ENCODE results near the gene HSP90AB1. TPM values are rescaled to one million over a fixed set of nuclear protein-coding genes. Genes with fewer than 3 reads are reported as not detected.

The HSP90AB1 gene
- total RNA-seq, 4 donors from 2014 or later = 433 to 696 (median 601) TPM

DNA sequence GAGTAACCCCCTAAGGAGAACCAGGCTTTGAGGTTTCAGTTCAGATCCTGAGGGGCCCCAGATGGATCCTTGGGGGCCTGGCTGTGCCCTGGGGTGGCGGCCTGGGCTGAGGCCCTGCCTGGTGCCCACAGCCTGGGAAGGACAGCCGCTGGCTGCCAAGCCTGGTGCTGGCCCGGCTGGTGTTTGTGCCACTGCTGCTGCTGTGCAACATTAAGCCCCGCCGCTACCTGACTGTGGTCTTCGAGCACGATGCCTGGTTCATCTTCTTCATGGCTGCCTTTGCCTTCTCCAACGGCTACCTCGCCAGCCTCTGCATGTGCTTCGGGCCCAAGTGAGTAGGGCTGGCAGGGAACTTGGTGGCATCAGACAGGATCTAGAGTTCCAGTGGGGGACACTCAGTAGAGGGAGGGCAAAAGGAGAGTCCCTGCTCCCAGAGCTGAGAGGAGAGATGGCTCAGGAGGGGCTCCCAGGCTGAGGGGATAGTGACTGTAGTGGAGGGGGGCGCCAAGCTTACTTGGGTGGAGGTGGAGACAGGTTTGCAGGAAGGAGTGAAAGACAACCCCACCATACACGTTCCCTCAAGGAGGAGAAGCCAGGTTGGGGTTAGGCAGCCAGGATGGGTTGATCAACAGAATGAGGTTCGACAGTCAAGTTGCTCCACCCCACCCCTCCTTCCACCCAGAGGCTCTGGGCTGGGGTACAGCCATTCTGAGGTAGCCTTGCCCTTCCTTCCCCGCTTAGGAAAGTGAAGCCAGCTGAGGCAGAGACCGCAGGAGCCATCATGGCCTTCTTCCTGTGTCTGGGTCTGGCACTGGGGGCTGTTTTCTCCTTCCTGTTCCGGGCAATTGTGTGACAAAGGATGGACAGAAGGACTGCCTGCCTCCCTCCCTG is 14.0 kb upstream of the HSP90AB1 start:
- no peak overlapping the region for H3K4me3 ChIP-seq
- TF ChIP-seq, protein P1, sequence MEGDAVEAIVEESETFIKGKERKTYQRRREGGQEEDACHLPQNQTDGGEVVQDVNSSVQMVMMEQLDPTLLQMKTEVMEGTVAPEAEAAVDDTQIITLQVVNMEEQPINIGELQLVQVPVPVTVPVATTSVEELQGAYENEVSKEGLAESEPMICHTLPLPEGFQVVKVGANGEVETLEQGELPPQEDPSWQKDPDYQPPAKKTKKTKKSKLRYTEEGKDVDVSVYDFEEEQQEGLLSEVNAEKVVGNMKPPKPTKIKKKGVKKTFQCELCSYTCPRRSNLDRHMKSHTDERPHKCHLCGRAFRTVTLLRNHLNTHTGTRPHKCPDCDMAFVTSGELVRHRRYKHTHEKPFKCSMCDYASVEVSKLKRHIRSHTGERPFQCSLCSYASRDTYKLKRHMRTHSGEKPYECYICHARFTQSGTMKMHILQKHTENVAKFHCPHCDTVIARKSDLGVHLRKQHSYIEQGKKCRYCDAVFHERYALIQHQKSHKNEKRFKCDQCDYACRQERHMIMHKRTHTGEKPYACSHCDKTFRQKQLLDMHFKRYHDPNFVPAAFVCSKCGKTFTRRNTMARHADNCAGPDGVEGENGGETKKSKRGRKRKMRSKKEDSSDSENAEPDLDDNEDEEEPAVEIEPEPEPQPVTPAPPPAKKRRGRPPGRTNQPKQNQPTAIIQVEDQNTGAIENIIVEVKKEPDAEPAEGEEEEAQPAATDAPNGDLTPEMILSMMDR (IDR thresholded peaks at IDR 0.05) = no peak
- TF ChIP-seq POLR2A (IDR thresholded peaks at IDR 0.05) = no peak
- DNase-seq = no peak
- WGBS, 2 donors = 76 to 89% methylated on average over 4 to 13 of the region's 16 CpGs
- H3K4me1 ChIP-seq = peaks cover 6 to 49% (median 37%) of the 10 kb centered on the region in 3 donors
- peaks cover 0 to 48% (median 8%) of the 10 kb centered on the region in 3 donors for H3K36me3 ChIP-seq
- intact Hi-C loops (cut with DNase I) = no loop called here
- H3K27ac ChIP-seq = peak overlapping the region; percentile 30 to 93 (median 74)
- no peaks in the 10 kb centered on the region for H3K27me3 ChIP-seq
- H3K9me3 ChIP-seq = no peaks in the 10 kb centered on the region

- Histone ChIP-seq H3K36me3 (peaks cover 0 to 48% (median 8%) of the 10 kb centered on the region in 3 donors), H3K27ac (peak overlapping the region; percentile 30 to 93 (median 74)), H3K27me3 (no peaks in the 10 kb centered on the region), H3K4me1 (peaks cover 6 to 55% (median 42%) of the 10 kb centered on the region in 3 donors), H3K4me3 (no peak overlapping the region), H3K9me3 (no peaks in the 10 kb centered on the region)
- WGBS, 2 donors = 78 to 84% methylated on average over 10 to 14 of the region's 14 CpGs
- intact Hi-C loops (cut with DNase I) = no loop called here
- TF ChIP-seq, protein P1 (IDR thresholded peaks at IDR 0.05) = no peak
- no peak for TF ChIP-seq POLR2A (IDR thresholded peaks at IDR 0.05)
- DNase-seq = no peak
These were observed 13.3 kb upstream of the HSP90AB1 start for GRCh38 chr6:44233567-44234100.

- TF ChIP-seq POLR2A (IDR thresholded peaks at IDR 0.05) = no peak
- TF ChIP-seq, protein P1 (IDR thresholded peaks at IDR 0.05) = peak; percentile 31 to 74 (median 55)
- 27 to 43% methylated on average over 3 to 4 of the region's 5 CpGs for WGBS, 2 donors
- intact Hi-C loops (cut with DNase I) = loop anchor here (5.0 kb wide), 1 partner anchor 62 kb away; no protein-coding TSS in a partner anchor
- H3K4me1 ChIP-seq = peaks cover 6 to 56% (median 42%) of the 10 kb centered on the region in 3 donors
- no peak overlapping the region for H3K4me3 ChIP-seq
- H3K9me3 ChIP-seq = no peaks in the 10 kb centered on the region
- H3K36me3 ChIP-seq = peaks cover 0 to 43% (median 8%) of the 10 kb centered on the region in 3 donors
- no peaks in the 10 kb centered on the region for H3K27me3 ChIP-seq
- peak overlapping the region; percentile 45 to 93 (median 74) for H3K27ac ChIP-seq
- no peak for DNase-seq
These were observed 12.5 kb upstream of the HSP90AB1 start for GRCh38 chr6:44234101-44235025.

DNA sequence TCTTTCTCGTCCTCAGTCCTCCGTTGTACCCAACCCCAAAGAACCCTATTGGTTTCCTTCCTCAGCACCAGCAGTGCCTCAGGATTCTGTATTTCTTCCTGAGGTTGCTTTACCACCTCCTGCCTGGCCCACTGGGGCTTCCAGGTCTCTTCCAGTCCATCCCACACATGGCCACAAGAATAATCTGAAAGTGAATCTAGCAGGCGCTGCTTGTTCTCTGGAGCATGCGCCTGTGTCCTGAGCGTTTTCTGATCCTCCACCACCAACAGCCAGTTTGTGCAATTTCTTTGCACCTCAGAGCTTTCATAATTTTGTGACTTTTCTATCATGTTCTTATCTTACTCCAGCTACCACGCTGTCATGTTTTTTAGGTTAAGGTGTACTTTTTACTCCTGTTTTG is 11.6 kb upstream of the HSP90AB1 start:
- Histone ChIP-seq H3K27me3 (no peaks in the 10 kb centered on the region), H3K4me3 (no peak overlapping the region), H3K27ac (peak overlapping the region; percentile 45 to 93 (median 74)), H3K9me3 (no peaks in the 10 kb centered on the region), H3K4me1 (peaks cover 6 to 56% (median 42%) of the 10 kb centered on the region in 3 donors), H3K36me3 (peaks cover 0 to 34% (median 2%) of the 10 kb centered on the region in 3 donors)
- DNase-seq = no peak
- WGBS, 2 donors = 53 to 80% methylated on average over 6 of the region's 6 CpGs
- TF ChIP-seq POLR2A (IDR thresholded peaks at IDR 0.05) = no peak
- TF ChIP-seq, protein P1 (IDR thresholded peaks at IDR 0.05) = no peak
- intact Hi-C loops (cut with DNase I) = loop anchor here (5.0 kb wide), 1 partner anchor 63 kb away; no protein-coding TSS in a partner anchor
